ENCODE measurements around the gene UBAC2.

UBAC2 gene

DNA sequence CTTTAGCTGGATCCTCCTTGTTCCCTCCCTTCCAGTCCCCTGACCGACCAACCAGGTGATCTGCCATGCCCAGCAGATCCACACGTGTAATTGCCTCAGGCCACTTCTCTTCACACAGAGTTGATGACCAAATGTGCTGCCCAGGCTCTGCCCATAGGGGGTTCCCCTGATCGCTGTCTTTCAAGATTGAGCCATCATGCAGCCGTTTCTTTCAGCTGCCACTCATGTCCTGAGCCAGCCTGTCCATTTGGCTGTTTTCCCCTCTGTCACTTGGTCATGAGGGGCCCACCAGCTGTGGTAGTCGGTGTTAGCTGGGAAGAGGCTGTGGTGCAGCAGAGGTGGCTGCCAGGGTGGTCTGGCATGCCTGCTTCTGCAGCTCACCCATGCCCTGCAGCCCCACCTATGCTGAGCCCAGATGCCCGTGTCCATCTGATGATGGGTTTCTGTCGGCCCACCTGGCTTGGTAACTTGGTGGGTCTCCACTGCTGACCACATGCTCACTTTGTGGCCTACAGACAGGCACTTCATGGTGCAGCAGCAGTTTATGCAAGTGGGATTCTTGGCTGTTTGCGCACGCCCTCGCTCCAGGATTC lies 142.2 kb downstream of the UBAC2 start:
- no peak for DNase-seq

DNA sequence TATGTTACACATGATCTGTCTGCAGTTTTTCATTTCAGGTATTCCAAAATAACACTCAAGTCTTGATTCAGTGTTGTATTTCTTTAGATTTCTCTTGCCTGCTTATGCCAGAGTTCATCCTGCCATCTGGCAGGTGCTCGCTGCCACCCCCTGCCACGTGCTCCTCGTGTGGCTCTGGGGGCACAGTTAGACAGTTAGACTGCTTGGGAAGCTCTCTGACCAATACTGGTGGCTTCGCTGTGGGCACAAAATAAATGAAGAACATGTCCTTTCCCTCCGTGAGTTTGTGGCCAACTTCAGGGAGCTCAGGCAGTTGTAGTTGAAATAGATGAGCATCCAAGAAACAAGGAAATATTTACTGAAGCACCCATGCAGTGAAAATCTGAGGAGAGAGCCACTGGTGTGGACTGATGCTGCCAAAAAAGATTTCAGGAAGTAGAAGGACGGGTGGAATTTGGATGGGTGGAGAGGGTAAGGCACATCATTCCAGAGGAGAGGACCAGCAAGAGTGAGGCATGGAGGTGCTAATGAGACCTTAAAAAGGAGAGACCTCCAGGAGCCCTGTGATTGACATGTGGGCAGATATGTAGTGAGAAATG lies 144.1 kb downstream of the UBAC2 start:
- DNase-seq, result no peak

DNA sequence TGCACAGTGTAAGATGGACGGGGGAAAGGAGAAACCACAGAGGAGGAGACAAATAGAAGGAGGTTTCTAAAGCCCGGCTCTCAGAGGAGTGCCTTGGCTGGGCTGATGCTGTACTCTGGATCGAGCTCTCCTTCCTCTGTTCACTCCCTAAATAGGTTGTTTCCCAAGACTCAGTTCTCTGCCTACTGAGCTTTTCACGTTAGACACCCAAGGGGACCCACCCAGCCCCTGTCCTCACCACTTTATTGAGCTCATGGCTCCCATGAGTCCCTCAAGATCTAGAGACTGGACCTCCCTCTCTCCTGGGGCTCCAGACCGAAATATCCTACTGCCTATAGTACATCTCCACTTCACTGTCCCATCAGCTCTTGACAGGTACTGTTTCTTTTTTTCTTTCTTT lies 144.7 kb downstream of the UBAC2 start:
- no peak for DNase-seq

DNA sequence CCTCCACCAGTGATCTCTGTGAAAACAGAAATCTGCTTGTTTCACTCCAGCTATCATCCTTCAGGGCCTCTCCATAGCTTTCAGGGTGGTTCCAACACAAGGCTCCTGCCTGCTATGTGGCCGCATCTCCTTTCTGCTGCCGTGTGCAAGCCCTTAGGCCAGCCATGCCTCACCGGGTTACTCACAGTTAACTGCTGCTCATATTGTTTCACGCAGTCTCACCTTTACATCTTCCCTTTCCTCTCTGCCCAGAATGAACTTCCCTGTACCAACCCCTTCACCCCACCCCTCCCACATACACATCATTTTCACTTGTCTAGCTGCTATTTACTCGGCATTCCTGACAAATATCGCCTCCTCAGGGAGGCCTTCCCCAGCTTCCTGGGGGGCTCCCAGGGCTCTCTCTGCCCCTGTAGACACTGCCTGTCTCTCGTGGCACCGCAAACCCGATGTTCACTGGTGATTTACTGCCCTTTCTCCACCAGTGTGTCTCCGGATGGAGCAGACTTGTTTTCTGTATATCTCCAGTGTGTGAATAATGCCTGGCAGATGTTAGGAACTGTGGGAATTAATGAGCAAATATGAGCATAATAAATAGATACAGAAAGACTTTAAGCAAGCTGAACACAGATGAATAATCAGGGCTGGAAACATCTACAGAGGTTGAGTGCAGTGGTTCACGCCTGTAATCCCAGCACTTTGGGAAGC lies 145.8 kb downstream of the UBAC2 start:
- no peak for DNase-seq

DNA sequence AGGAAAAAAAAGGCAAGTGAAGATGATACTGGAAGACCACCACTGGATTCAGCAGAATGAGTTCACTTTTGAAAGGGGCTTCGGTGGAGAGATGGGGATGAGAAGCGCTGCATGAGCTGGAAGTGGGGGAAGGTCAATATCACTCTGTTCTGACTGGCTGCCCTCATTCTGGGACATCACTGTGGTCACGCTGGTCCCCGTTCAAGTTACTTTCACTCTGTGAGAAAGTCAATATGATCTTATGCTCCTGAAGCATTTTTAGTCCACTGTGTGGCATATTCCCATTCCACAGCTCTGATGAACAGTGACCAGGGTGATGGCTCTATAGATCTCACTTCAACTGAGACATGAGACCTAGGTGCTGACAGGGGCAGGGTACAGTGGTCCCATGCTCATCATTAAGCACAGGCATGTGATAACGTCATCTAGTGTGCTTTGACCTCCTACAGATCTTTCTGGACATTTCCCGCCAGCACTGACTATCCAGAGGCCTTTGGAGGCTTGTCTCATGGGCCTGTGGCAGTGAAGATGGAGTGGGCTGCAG lies 146.8 kb downstream of the UBAC2 start:
- no peak for DNase-seq

DNA sequence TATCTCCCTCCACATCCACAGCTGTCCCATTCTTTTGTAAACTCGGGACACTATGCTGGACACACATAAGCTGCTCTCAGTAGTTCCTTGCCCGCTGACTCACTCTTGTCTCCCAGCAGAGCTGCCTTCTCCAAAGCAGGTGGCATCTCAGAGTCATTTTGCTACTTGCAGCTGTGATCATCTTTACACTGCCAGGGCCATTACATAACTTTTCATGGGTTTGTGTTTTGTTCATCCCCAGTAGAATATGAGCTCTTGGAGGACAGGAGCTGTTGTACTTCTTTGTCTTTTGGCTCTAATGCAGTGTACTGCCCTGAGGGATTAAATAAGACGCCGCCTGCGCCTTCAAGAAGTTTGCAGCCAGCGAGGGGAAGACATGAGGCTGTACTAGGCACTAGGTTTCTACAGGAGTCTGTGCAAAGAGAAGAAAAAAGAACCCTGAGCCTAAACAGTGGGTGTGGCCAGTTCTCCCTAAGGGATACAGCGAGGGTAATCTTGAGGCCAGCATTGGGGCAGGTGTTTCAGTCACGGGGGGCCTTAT lies 147.3 kb downstream of the UBAC2 start:
- DNase-seq, result no peak

- DNase-seq, result no peak
Measured at GRCh38 chr13:99350191-99350590, 149.5 kb downstream of the UBAC2 start.

- DNase-seq, result peak in 4 of 6 experiments; percentile 21 to 81 (median 76)
Measured at GRCh38 chr13:99351772-99352171, 151.1 kb downstream of the UBAC2 start.

DNA sequence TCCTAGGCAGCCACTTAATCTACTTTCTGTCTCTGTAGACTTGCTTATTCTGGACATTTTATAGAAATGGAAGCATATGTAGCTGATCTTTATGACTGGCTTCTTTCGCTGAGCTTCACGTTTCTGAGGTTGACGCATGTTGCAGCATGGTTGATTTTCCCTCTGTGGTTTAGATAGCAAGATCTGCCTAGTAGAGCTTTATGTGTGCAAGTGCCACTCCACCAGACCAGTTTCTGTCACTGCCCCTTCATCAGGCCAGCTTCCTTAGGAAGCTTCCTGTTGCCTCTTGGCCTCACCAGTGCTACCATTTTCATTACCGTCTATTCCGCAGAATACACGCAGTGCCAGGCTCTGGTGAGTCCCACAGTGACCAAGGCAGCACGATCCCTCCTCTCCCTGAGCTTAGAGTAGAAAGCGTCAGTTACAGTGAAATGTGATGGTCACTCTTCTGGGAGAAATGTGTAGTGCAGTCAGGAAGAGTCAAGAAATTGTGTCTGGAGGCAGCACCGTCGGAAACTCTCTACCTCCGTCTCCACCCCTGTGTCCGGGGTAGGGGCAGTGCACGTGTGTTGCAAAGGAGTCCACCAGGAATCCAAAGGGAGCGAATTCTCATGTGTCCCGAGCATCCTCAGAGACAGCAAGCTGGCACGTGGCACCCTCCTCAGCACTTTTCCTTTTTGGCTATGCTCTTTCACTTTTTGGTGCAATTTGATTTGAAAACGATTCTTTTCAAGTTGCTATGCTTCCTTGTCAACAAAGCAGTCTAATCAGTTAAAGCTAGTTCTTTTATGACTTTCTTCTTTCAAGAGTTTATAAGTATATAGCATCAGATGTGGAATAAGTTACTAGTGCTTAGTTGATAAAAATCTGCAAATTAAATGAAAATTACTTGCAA lies 151.9 kb downstream of the UBAC2 start:
- peak in 3 of 6 experiments; percentile 50 to 59 (median 58) for DNase-seq

DNA sequence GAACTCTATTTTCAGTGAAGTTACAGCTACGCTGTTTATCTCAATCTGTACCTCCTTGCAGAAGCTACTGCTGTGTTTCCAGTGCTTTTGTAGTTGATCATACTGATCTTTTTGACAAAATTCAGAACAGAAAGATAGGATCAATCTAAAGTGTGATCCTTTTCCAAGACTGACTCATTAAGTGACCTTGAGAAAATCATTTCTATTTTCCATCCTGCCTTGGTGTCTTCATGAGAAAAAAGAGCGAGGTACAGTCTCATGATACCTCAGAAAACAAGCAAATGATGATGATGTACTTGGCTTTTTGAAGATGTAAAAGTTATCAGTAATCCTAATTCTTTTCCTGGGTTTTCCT lies 152.6 kb downstream of the UBAC2 start:
- no peak for DNase-seq

- no peak for DNase-seq
Measured at GRCh38 chr13:99353836-99354235, 153.2 kb downstream of the UBAC2 start.

GRCh38 chr13:99354371-99354951 lies 153.8 kb downstream of the UBAC2 start:
- peak in 1 of 6 experiments; percentile 14 for DNase-seq

- peak in 1 of 6 experiments; percentile 42 for DNase-seq
Measured at GRCh38 chr13:99355267-99356011, 154.8 kb downstream of the UBAC2 start.

DNA sequence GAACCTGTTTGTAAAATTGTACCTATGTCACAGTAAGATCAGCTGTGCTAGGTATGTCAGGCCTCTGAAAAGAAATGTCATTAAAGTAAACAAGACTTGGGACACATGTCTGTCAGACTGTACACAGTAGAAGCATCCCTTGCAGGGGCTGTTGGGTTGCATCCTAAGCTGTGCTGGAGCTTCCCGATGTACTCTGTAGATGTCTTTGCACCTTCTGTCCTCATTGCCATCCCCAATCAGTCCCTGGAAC lies 155.3 kb downstream of the UBAC2 start:
- no peak for DNase-seq

GRCh38 chr13:99356262-99357091 lies 155.8 kb downstream of the UBAC2 start:
- DNase-seq, result peak; percentile 61 to 93 (median 76)

- DNase-seq, result peak in 5 of 6 experiments; percentile 28 to 63 (median 43)
Measured at GRCh38 chr13:99357131-99357596, 156.5 kb downstream of the UBAC2 start.

GRCh38 chr13:99357941-99358340 lies 157.3 kb downstream of the UBAC2 start:
- DNase-seq, result peak in 3 of 6 experiments; percentile 18 to 43 (median 23)

DNA sequence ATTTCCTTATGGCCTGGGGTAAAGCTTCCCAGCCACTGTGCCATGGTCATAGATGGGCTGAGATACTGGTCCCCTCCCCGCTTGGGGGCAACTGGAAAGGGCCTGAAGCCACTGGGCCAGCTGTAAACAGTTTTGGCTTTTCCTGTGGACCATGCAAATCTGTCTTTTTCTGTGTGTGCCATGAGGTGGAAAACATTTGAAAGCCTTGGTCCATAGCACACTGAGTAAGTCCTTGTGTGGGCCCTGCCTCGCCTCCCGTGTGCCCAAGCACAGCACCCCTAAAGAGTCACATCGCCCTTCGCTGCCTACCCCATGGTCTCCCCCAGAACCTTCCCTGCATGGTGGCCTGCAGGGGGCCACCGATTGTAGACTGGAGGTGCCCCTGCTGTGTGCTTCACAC lies 158.9 kb downstream of the UBAC2 start:
- DNase-seq, result no peak

- no peak for DNase-seq
Measured at GRCh38 chr13:99360696-99361095, 160.0 kb downstream of the UBAC2 start.

DNA sequence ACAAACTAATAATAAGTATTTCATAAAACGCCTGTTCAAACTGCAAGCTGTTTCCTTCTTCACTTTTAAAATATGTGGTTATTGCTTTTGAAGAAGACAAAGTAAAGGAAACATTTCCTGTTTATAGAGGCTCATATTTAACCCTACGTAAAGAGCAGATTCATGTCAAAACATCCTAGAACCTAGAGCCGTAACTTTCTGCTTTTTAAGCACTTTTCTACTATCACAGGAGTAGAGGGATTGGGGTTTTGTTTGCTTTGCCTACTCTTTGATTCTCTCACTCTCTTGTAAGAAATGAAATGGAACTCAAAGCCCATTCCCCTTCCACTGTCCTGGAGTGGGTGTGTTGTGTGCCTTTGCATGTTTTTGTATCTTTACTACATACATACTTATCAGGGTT lies 160.5 kb downstream of the UBAC2 start:
- peak in 3 of 6 experiments; percentile 78 to 81 (median 79) for DNase-seq

GRCh38 chr13:99362362-99362761 lies 161.7 kb downstream of the UBAC2 start:
- no peak for DNase-seq

Measured in stimulated activated naive CD4-positive, alpha-beta T cell (primary cell).